GM23338 (cell line): ENCODE measurements around the gene ZDHHC8. TPM values are rescaled to one million over a fixed set of nuclear protein-coding genes. Genes with fewer than 3 reads are reported as not detected.

Source experiments
- ATAC-seq: fragments of 200-7000 bp; cut with Tn5 transposase; 3 replicates; pipeline ENCODE4 v1.9.1; 2020
- DNase-seq: peaks from one replicate; pipeline ENCODE4 v3.0.0-alpha.2; 2015; ENCODE audit warnings: low spot score
- H2AFZ ChIP-seq: fragments of 200-600 bp; sonication (generic); 2 replicates; pipeline ENCODE4 v1.8.0; 2016; ENCODE audit warnings: antibody characterized with exemption, mild to moderate bottlenecking, moderate library complexity
- H3F3A ChIP-seq: fragments of 200-600 bp; sonication (generic); replicated peaks from 2 replicates; pipeline ENCODE4 v1.8.0; 2017; ENCODE audit warnings: antibody characterized with exemption, mixed run types, low read depth
- H3K27ac ChIP-seq: fragments of 200-600 bp; sonication (generic); 2 replicates; pipeline ENCODE4 v1.6.1; 2016; ENCODE audit warnings: low read depth
- H3K27me3 ChIP-seq: fragments of 200-600 bp; sonication (generic); 2 replicates; pipeline ENCODE4 v1.8.0; 2016; ENCODE audit warnings: mild to moderate bottlenecking, mixed run types, moderate library complexity; ENCODE audit not compliant: insufficient read depth
- H3K36me3 ChIP-seq: fragments of 200-600 bp; sonication (generic); 2 replicates; pipeline ENCODE4 v1.8.0; 2016; ENCODE audit warnings: mild to moderate bottlenecking; ENCODE audit not compliant: insufficient read depth
- H3K4me1 ChIP-seq: fragments of 200-600 bp; sonication (generic); 2 replicates; pipeline ENCODE4 v1.8.0; 2016; ENCODE audit warnings: mild to moderate bottlenecking, moderate library complexity; ENCODE audit not compliant: insufficient read depth
- H3K4me2 ChIP-seq: fragments of 200-600 bp; sonication (generic); 2 replicates; pipeline ENCODE4 v1.7.1; 2017; ENCODE audit warnings: mixed run types
- H3K4me3 ChIP-seq: fragments of 200-600 bp; sonication (generic); 2 replicates; pipeline ENCODE4 v1.6.1; 2016; ENCODE audit warnings: mixed run types
- H3K79me2 ChIP-seq: fragments of 200-600 bp; sonication (generic); replicated peaks from 2 replicates; pipeline ENCODE4 v1.8.0; 2017; ENCODE audit warnings: mild to moderate bottlenecking; ENCODE audit not compliant: insufficient read depth
- H3K9me2 ChIP-seq: fragments of 200-600 bp; sonication (generic); 2 replicates; pipeline ENCODE4 v1.8.0; 2017; ENCODE audit not compliant: insufficient read depth
- H4K20me1 ChIP-seq: fragments of 200-600 bp; sonication (generic); replicated peaks from 2 replicates; pipeline ENCODE4 v1.8.0; 2017; ENCODE audit warnings: mild to moderate bottlenecking; ENCODE audit not compliant: insufficient read depth
- H3K27ac Mint-ChIP-seq: 2 replicates; pipeline ENCODE4 v1.8.0; 2020; ENCODE audit warnings: inconsistent platforms, mild to moderate bottlenecking, moderate library complexity, mixed read lengths
- H3K27me3 Mint-ChIP-seq: 3 replicates; pipeline ENCODE4 v1.8.0; 2022; ENCODE audit warnings: low read depth, mild to moderate bottlenecking, moderate library complexity, mixed read lengths, inconsistent platforms; ENCODE audit not compliant: insufficient read depth, poor library complexity
- H3K36me3 Mint-ChIP-seq: 3 replicates; pipeline ENCODE4 v1.8.0; 2021; ENCODE audit warnings: low read depth, mild to moderate bottlenecking, inconsistent platforms, moderate library complexity, mixed read lengths
- H3K4me1 Mint-ChIP-seq: 3 replicates; pipeline ENCODE4 v1.8.0; 2020; ENCODE audit warnings: mild to moderate bottlenecking, inconsistent platforms, mixed read lengths
- H3K4me3 Mint-ChIP-seq: 3 replicates; pipeline ENCODE4 v1.8.0; 2021; ENCODE audit warnings: moderate library complexity, mild to moderate bottlenecking, inconsistent platforms, mixed read lengths
- H3K9me3 Mint-ChIP-seq: 3 replicates; pipeline ENCODE4 v1.8.0; 2020; ENCODE audit warnings: moderate library complexity, mild to moderate bottlenecking, inconsistent platforms, mixed read lengths
- CREB1 ChIP-seq: fragments of 250-450 bp; sonication (Bioruptor Pico); IDR thresholded peaks from 2 replicates; pipeline ENCODE4 v1.5.0; 2020; ENCODE audit warnings: low read depth, mild to moderate bottlenecking, moderate library complexity
- CTCF ChIP-seq, 2 experiments: fragments of 200-600 bp in 1 of 2; sonication (generic) in 1 of 2; conservative IDR thresholded peaks; 2 replicates each; pipeline versions ENCODE4 v1.5.1 to v1.6.1; 2016 to 2017; ENCODE audit warnings: antibody characterized with exemption in 2 of 2, low read depth in 2 of 2, mild to moderate bottlenecking in 2 of 2, moderate library complexity in 1 of 2
- ETS1 ChIP-seq: IDR thresholded peaks from 2 replicates; pipeline ENCODE4 v1.6.1; 2016; ENCODE audit warnings: antibody characterized with exemption
- EZH2 ChIP-seq: fragments of 200-600 bp; sonication (generic); IDR thresholded peaks from one replicate; pipeline ENCODE4 v1.8.0; 2017; ENCODE audit warnings: antibody characterized with exemption, mild to moderate bottlenecking, low read depth; ENCODE audit not compliant: unreplicated experiment
- EZH2phosphoT487 ChIP-seq: fragments of 200-600 bp; sonication (generic); IDR thresholded peaks from one replicate; pipeline ENCODE4 v1.8.1; 2018; ENCODE audit warnings: antibody characterized with exemption; ENCODE audit not compliant: unreplicated experiment
- JUNB ChIP-seq: IDR thresholded peaks from one replicate; pipeline ENCODE4 v1.6.1; 2016; ENCODE audit warnings: antibody characterized with exemption; ENCODE audit not compliant: unreplicated experiment
- NANOG ChIP-seq: IDR thresholded peaks from 2 replicates; pipeline ENCODE4 v1.6.1; 2016; ENCODE audit warnings: antibody characterized with exemption, borderline replicate concordance
- POLR2AphosphoS5 ChIP-seq: IDR thresholded peaks from 2 replicates; pipeline ENCODE4 v1.6.1; 2016; ENCODE audit warnings: antibody characterized with exemption, low read depth
- REST ChIP-seq: IDR thresholded peaks from one replicate; pipeline ENCODE4 v1.6.1; 2018; ENCODE audit warnings: antibody characterized with exemption; ENCODE audit not compliant: unreplicated experiment
- STAT1 ChIP-seq: IDR thresholded peaks from one replicate; pipeline ENCODE4 v1.6.1; 2016; ENCODE audit warnings: antibody characterized with exemption; ENCODE audit not compliant: unreplicated experiment
- ZNF114 ChIP-seq: fragments of 250-450 bp; sonication (Bioruptor Pico); IDR thresholded peaks from 2 replicates; pipeline ENCODE4 v1.5.0; 2020; ENCODE audit warnings: mild to moderate bottlenecking, moderate library complexity
- ZNF331 ChIP-seq: fragments of 250-450 bp; sonication (Bioruptor Pico); IDR thresholded peaks from 2 replicates; pipeline ENCODE4 v1.5.0; 2020; ENCODE audit warnings: low read depth, mild to moderate bottlenecking, moderate library complexity
- ZNF462 ChIP-seq: fragments of 250-450 bp; sonication (Bioruptor Pico); IDR thresholded peaks from 2 replicates; pipeline ENCODE4 v1.5.0; 2020; ENCODE audit warnings: mild to moderate bottlenecking, moderate library complexity
- polyA plus RNA-seq: library from polyadenylated mRNA; unstranded; fragments of >200 nt; fragmentation: Nextera tagmentation; extraction: Ambion mirVana; gene quantifications from 2 replicates; pipeline ENCODE4 v1.2.1, GENCODE V29; 2016
- total RNA-seq: library from RNA; depleted of rRNA; stranded (reverse); fragments of >200 nt; shearing (Covaris generic); gene quantifications from 2 replicates; pipeline ENCODE4 v1.2.3, GENCODE V29; 2014

Gene ZDHHC8
- total and polyA plus RNA-seq, 2 experiments from 2014 or later, result 13.7 to 47.6 TPM

- peaks cover 65% of the 10 kb centered on the region for H3K79me2 ChIP-seq
- peaks cover 6% of the 10 kb centered on the region for H3K27me3 Mint-ChIP-seq
Observed at GRCh38 chr22:20101638-20102037, 30.0 kb upstream of the ZDHHC8 start.

More at GRCh38 chr22:20101638-20102037, 30.0 kb upstream of the ZDHHC8 start:
- Histone ChIP-seq H3K4me1 (no peaks in the 10 kb centered on the region; the same call in 1 of the 2 replicates), H3K4me2 (no peak overlapping the region), H3K27me3 (no peaks in the 10 kb centered on the region), H3F3A (peaks cover 16% of the 10 kb centered on the region; the same call in 1 of the 2 replicates), H2AFZ (no peak overlapping the region), H4K20me1 (peaks cover 62% of the 10 kb centered on the region), H3K27ac (no peak overlapping the region), H3K9me2 (no peaks in the 10 kb centered on the region), H3K4me3 (no peak overlapping the region), H3K36me3 (peaks cover 32% of the 10 kb centered on the region)
- TF ChIP-seq NANOG, result no peak
- TF ChIP-seq STAT1, result no peak
- no peak for TF ChIP-seq POLR2AphosphoS5
- no peak for TF ChIP-seq ZNF114
- TF ChIP-seq CTCF (conservative IDR thresholded peaks at IDR 0.05; ENCODE audit: low read depth in 2 of 2), result no peak
- TF ChIP-seq CREB1 (CRISPR knock-in tag), result no peak
- no peak for TF ChIP-seq EZH2
- no peak for TF ChIP-seq ZNF331 (CRISPR knock-in tag)
- TF ChIP-seq REST, result no peak
- TF ChIP-seq JUNB, result no peak
- no peak for TF ChIP-seq EZH2phosphoT487
- no peak for TF ChIP-seq ETS1
- no peak for TF ChIP-seq ZNF462 (CRISPR knock-in tag)
- Mint-ChIP-seq H3K27ac (no peak overlapping the region), H3K4me3 (no peak overlapping the region), H3K9me3 (no peaks in the 10 kb centered on the region), H3K36me3 (peaks cover 93% of the 10 kb centered on the region), H3K4me1 (peaks cover 20% of the 10 kb centered on the region)
- no peak for DNase-seq
- ATAC-seq, result no peak
